Islet of Langerhans (tissue), 1 donor: ENCODE results near the gene IL1RAPL2.
"Not testable (repeated sequence)": the region's sequence is repeated elsewhere in the genome, so short reads cannot be mapped to it uniquely, and the experiment has no call there.

Source experiments
- FAIRE-seq: peaks from one replicate; lab custom pipeline; 2011; peaks lifted over from hg19 to GRCh38; lab: Jason Lieb, UNC

Gene IL1RAPL2

DNA sequence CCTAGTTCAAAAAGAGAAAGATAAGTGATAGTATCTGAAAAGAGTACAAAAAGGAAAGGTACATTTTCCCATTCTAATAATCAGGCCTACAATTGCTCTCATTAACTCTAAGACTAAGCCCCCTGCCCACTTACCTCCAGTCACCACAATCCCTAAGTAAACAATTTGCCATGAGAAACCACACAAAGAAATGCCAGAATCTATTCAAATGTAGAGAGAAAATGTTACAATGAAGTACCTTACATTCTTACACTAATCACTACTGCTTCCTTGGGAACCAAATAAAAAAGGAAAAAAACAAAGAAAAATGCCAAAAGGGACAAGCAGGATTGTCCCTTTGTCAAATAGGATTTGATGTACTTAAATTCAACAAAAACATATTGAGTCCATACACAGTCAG is 1068.2 kb downstream of the IL1RAPL2 start:
- FAIRE-seq, result no peak

DNA sequence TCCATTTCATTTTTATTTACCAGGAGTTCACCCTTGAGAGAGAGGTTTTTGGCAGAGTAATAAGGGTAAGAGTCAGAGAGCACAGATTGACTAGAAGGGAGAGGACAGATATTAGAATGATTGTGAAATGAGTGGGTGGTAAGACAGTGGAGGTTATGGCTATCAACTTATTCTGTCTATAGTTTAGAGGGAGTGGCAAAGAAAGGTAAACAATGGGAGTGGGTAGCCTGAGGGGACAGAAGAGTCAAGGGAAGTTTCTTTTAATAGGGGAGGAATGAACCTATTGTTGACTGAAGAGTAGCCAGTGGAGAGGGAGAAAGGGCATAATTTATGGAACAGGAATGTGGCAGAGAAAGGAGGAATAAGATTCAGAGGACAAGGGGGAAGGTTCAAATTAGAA is 1069.8 kb downstream of the IL1RAPL2 start:
- FAIRE-seq, result no peak

DNA sequence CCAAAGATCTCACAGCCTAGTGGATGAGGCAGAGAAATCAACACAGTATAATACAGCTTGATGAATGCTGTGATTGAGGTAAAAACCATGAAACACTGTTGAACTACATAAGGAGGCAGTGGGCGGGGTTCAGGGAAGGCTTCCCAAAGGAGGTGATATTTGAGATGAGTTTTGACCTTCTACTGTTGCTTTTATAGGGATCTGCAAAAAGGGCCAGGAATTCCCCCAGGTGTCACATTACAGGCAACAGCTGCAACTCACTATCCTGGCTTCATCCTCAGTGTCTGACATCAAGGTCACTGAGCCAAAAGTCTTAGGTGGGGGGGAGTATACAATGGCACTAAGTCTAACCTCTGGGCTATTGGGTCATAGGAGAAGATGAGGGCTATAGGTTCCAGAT is 1070.7 kb downstream of the IL1RAPL2 start:
- no peak for FAIRE-seq

DNA sequence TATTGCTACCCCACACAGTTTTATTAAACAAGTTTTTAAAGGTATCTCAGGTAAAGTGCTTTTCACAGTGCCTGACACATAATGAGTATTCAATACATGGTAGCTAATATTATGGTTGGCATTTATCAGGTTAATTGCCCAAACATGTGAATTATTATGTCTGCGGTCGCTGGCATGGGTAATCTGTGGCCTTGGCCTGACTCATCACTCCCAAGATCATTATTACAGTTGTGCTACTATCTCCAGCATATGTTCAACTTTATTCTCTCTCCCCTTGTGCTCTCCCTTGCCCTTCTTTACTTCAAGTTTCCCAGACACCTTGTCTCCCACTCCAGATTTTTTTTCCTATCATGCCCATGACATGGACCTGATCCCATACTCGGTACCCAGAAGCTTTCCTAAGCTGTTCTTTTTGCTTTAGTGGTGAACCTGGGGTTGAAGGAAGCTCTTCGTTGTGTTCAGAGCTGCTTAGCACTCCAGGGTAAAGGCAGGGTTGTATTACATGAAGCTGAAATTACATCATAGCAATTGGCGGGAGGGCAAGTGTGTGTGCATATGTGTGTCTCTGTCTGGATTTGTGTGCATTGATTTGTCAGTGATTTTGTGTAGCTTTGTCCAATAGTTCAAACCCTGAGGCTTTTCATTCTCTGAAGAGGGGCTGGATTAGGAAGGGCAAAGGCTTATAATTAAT is 1079.8 kb downstream of the IL1RAPL2 start:
- no peak for FAIRE-seq

DNA sequence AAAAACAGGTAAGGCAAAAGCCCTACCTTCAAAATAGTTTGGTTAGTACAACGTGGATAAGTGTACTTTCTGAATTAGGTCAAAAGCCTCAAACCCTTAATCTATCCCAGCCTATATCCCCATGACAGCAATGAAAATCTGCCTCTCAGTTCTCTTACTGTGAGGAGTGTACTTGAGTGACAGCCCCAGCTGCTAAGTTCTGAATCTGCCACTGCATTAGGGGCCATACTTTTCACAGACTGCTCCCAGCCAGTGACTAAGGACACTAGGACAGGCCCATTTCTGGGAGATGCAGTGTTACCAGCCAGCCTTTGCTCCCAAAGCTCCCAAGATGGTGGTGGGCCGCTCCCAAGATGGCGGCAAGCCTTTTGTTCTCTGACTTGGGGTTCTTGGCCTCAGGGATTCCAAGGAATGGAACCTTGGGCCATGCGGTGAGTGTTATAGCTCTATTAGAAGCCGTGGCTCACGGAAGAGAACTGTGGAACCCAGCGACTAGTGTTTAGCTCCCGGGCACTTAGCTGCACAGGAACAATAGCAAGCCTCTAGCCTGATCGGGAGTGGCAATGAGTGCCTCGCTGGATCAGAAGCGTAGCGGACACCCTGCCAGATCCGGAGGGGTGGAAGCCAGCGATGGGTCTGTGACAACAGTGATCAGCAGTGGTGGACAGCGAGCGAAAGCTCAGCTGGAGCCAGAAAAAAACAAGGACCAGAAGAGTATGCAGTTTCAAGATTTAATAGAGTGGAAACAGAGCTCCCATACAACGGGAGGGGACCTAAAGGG is 1080.8 kb downstream of the IL1RAPL2 start:
- FAIRE-seq, result no peak

DNA sequence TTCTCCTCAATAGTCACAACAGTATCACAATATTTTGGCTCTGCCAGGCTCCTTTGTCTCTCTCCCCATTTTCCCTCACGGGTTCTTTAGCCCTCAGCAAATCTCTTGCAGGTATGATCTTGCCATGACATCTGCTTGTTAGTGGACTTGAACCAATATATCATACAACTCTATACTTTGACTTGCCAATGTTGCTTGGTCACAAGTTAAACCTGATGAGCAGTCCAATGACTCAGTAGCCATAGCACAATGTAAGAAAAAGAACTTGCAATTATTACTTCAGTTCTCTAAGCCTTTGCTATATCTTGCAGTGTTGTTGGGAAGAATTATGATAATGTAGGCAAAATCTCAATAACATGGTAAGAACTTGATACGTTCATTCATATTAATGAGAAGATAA is 1081.8 kb downstream of the IL1RAPL2 start:
- FAIRE-seq, result no peak

DNA sequence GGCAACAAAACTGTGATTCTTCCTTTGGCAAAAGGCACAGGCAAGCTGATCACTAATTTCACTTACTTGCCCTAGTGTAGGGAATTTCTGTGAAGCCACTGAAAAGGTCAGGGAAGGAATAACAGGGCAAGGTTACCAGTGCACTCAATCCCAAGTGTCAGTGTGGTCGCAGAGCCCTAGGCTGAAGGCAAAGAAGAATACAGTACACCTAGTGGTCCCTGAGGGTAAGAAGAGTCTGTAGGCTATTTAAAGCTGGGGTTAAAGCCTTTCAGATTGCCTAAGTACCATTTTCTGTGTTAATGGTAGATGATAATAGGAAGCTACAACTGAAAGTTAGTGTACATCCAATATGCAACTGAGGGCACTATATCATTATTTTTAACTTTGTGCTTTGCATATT is 1082.7 kb downstream of the IL1RAPL2 start:
- FAIRE-seq, result no peak

DNA sequence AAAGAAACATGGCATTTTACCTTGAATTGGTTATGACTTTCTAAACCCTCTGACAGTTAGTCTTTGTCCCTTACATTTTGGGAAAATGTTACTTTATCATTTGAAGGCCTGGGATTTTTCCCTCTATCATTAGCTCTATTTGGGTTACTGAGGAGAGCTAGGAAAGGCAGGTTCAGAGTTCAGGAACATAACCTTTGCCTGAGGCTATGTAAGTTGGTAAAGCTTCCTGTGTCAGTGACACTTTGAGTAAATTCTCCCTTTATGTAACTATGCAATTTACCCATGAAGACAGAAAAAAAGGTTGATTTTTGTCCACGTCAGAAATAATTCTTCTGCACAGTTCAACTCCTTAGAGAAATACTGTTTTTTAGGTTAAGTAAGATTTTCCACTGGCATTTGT is 1084.6 kb downstream of the IL1RAPL2 start:
- FAIRE-seq, result no peak

DNA sequence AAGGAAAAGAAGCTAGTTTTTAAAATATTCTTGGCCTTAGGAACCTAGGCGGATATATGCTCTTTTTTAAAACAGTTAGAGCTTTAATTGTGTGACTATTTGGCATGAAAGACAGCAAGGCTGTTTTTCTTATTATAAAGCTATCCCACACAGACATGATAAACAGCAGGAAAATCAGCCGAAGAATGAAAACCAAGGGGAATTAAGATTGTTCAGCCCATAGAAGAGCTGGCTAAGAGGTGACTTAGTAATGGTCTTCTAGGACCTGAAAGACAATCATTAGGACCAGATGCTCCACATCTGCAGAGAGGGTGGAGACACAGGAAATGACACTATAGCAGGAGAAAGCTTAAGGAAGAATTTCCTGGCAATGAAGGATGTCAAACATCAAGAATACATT is 1085.0 kb downstream of the IL1RAPL2 start:
- FAIRE-seq, result no peak

DNA sequence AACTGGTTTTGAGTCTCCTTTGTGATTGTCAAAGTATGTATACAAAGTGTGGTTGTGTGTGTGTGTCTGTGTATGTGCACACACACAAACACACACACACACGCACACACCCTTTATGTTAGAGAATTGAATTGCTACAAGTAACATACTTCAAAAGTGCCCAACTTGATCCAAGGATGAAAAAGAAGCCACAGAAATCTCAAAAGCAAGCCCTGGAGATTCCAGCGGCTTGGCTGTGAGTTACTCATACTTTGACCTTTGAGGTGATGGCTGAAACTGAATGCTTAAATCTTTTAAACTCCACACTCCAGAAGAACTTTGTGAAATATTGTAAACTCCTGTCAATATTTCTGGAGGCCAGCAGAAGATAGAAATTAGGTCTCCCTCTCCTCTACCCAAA is 1087.9 kb downstream of the IL1RAPL2 start:
- no peak for FAIRE-seq

DNA sequence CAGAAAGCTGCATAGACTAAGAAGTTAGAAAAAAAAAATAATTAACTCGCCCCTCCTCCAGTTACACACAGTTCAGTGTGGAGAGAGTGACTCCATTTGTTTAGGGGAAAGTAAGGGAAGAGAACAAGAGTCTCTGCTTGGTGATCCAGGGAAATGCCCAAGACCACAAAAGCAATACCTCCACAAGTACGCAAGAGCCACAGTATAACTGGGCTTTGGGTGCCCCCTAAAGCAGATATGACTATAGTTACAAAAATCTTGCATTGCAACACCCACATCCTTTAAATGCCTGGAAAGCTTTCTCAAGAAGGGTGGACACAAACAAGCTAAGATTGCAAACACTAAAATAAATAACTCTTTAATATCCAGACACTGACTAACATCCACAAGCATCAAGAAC is 1092.1 kb downstream of the IL1RAPL2 start:
- no peak for FAIRE-seq

DNA sequence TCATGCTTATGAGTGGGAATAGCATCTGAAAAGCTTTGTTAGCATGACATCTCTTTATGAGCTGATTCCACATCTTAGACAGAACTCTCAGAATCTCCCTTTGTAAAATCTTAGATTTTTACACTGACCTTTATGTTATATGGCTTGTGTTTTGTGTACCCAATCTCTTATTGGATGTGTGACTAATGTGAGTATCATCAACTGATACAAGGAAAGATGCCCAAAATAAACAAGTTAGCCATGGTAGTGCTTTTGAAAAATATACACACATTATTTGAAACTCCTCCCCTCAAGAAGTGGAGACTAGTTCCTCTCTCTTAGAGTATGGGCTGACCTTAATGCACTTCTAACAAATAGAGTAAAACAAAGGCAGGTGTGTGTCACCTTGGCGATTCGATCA is 1096.2 kb downstream of the IL1RAPL2 start:
- no peak for FAIRE-seq

DNA sequence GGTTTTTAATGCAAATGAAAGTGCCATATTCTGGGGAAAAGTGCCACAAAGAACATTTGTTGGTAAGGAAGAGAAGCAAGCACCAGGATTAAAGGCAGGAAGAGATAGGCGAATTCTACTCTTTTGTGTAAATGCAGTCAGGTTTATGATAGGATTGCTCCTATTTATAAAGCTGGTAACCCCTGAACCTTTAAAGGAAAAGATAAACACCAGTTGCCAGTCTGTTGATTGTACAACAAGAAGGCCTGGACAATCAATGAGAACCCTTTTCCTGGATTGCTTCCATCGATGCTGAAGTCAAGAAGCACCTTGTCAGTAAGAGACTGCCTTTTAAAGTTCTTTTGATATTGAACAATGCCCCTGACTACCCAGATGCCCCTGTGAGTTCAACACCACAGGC is 1098.2 kb downstream of the IL1RAPL2 start:
- FAIRE-seq, result no peak

DNA sequence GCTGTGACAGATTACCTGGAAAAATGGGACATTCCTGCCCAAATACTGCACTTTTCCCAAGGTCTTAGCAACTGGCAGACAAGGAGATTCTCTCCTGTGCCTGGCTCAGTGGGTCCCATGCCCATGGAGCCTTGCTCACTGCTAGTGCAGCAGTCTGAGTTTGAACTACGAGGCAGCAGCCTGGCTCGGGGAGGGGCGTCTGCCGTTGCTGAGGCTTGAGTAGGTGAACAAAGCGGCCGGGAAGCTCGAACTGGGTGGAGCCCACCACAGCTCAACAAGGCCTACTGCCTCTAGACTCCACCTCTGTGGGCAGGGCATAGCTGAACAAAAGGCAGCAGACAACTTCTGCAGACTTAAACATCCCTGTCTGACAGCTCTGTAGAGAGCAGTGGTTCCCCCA is 1118.3 kb downstream of the IL1RAPL2 start:
- not testable (repeated sequence) for FAIRE-seq

DNA sequence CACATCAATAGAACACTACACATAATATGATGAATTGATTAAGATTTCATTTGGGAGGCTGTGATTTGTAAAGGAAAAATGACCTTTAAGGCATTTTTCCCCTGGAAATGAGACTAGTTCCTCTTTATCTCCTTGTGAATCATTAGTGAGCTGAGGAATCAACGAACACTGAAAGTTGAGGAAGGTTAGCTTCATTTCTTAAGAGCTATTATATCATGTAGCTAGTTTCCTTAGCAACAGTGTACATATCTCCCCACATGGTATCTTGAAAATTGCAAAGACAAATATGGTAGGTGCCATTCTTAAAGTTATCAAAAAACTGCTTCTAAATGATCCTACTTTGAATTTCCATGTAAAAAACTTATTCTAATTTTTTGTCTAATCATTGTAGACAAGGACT is 1128.8 kb downstream of the IL1RAPL2 start:
- no peak for FAIRE-seq

DNA sequence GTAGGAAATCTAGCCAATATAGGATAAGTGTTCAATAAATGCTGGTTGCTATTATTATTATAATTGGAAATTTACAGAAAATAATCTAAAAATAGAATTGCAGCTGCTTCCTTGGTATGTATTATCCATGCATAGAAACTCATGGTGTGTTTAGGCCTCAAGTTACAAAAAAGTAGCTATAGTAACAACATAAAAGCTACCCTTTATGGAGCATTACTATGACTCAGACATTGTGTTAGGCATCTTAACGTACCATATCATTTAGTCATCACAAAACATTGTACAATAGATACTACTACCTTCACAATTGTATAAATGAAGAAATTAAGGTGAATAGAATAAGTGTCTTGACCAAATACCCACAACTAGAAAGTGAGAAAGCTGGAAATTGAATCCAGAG is 1129.5 kb downstream of the IL1RAPL2 start:
- FAIRE-seq, result no peak

DNA sequence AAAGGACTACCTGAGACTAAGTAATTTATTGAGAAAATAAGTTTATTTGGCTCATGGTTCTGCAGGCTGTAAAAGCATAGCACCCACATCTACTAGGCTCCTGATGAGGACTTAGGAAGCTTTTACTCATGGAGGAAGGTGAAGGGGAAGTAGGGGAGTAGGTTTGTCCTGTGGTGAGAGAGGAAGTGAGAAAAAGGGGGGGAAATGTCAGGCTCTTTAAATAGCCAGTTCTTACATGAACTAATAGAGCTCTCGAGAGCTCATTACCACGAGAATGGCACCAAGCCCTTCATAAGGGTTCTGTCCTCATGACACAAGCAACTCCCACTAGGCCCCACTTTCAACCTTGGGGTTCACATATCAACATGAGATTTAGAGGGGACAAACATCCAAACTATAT is 1130.9 kb downstream of the IL1RAPL2 start:
- FAIRE-seq, result no peak

DNA sequence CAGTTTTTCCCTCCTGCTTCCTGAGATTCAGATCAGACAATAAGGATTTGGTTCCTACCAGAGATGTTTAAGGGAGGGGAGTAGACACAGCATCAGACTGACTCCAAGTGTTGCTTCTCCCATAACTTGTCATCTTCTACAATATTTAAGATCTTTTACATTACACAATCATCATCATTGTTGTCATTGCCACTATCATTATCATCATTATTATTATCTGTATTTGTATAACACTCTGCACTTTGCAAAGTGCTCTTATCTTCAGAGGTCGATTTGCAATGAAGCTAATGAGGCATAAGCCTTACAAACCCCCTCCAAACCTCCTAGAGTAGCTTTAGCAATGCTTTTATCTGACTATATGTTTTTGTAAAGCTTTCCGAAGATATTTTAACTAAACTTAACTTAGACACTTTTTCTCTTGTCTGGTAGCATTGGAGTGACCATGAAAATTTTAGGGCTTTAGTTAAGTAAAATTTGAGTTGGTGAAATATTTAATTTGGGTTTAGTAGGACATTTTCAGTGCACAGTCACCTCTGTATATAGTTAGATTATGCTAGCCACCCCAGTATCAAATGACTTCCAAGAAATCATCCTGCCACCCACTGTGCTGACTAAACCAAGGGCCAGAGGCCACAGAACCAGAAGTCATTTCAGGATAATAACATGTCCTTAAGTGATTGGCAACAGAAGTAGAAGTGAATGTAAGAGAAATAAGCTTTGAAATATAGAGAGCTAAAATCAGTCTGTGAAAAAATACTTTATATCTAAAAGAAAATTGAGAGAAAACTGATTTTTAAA is 1132.2 kb downstream of the IL1RAPL2 start:
- FAIRE-seq, result no peak

DNA sequence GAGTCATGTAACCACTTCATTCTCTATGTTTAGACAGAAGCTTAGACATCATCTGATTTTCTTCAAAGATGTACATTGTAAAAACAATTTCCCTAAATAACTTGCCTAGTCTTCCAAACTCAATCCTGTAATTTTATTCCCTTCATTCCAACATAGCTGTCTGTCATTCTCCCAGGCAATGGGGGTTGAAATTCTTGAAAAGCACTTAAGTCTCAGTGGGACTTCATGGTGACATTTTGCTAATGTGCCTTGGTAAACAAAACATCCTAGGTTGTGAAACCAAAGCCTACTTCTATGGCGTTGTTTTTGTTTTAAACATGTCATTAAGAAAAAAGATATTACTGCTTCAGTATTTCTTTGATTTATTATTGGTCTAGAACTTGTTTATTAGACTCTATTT is 1134.3 kb downstream of the IL1RAPL2 start:
- FAIRE-seq, result no peak

DNA sequence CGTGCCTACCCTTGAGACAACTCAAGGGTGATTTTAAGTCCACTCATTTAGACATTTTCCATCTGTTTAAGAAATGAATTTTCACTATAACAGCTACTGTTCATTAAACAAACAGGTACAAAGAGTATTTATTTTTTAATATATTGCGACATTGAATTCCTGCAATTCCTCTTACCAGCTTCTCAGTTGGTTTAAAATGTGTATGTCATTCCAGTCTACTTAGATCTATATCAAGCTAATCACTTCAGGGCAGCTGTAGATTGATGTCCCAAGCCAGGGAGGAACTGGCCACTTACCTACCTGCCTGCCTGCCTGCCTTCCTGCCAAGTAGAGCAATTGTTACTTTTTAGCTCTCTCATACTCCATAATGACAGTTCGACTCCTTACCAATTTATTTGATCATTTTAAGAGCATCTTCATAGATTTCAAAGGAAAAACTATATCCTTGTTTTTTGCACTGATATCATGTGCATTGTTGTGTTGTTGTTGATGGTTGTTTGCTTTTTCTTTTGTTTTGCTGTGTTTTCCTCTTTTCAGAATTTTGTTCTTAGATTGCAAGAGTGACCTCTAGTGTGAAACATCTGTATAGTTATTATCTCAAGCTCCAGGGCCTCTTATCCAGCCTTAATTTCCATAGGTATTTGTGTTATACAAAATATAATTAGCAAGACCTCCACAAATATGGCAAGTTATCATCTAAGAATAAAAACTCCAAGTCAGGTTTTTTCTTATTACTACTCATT is 1135.5 kb downstream of the IL1RAPL2 start:
- FAIRE-seq, result no peak

DNA sequence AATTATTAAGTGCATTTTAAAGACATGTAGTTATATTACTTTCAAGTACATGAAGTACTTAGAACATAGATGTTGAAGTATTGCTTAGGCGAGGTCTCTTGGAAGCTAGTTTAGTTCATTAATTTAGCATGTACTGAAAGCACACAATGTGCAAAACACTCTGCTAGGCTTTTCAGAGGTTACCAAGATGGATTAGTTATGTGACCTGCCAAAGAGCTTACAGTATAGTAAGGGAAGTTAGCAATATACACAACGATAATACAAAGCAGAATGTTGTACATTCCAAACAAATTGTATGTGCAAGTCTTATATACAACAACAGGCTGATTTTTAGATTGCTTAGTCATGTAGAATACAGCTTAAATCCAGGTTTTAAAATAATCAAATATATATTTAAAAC is 1137.9 kb downstream of the IL1RAPL2 start:
- no peak for FAIRE-seq

DNA sequence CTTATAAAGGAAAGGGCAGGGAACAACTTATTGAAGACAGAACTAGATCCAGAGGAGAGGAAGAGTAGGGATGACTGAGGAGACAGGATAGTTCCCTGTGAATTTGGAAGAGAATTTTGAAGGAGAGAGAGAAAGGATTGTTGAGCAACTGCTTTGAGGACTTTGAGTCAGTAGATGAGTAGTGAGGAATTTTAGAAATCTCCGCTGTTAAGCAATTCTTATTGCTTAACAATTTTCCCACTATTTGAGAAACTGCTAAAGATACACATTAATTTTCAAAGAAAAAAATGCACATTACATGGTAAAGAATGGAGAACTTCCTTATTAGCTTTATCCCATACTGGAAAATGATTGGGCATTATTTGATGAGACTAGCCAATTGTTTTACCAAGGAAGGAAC is 1140.0 kb downstream of the IL1RAPL2 start:
- FAIRE-seq, result no peak

DNA sequence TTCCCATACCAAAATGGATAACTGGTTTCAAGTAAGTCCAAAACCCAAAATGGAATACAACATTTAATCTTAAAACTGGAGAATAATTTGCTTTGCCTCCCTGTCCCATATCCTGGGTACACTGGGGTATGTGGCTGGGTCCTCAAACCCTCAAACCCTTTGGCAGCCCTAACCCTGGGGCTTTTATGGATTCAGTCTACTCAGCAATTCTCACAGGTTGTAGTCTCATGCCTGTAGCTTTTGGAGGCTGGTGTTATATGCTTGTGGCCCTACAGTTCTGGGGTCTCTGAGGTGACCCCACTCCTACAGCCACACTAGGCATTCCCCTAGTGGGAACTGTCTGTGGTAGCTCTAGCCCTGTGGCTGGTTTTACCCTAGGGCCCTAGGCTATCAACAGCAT is 1145.8 kb downstream of the IL1RAPL2 start:
- FAIRE-seq, result no peak
